Ramos (cell line): Measurements from ENCODE around the gene PRDX2.

Experiments
- in situ Hi-C: fragments of 300-500 bp; cut with MboI; formaldehyde crosslinking; loops from one replicate; pipeline ENCODE4 v1.14.3; 2022; ENCODE audit warnings: low sequenced_read_pairs; ENCODE audit not compliant: unreplicated experiment

PRDX2 gene

GRCh38 chr19:12801466-12802266 lies at the start of gene PRDX2, which contains the start of gene THSD8:
Gene PRDX2, minus strand, starts transcription at chr19:12801800. Its CDS starts 539 bp downstream, at chr19:12801261.
Gene THSD8, plus strand, starts transcription at chr19:12802069. Its CDS starts 3 bp downstream, at chr19:12802072.
- in situ Hi-C loops = no loop called here

- in situ Hi-C loops = loop anchor here (5.0 kb wide), 1 partner anchor 85 kb away; no protein-coding TSS in a partner anchor
Measured at GRCh38 chr19:12847159-12848139, 45.8 kb upstream of the PRDX2 start.

GRCh38 chr19:12846613-12847012 lies 45.0 kb upstream of the PRDX2 start:
- in situ Hi-C loops = loop anchor here (5.0 kb wide), 1 partner anchor 84 kb away; no protein-coding TSS in a partner anchor

- in situ Hi-C loops = no loop called here
Measured at GRCh38 chr19:12843999-12844732, 42.6 kb upstream of the PRDX2 start.

GRCh38 chr19:12843328-12843727 lies 41.7 kb upstream of the PRDX2 start:
- in situ Hi-C loops = no loop called here

GRCh38 chr19:12842511-12842910 lies 40.9 kb upstream of the PRDX2 start:
- in situ Hi-C loops = no loop called here

- in situ Hi-C loops = no loop called here
Measured at GRCh38 chr19:12841094-12841493, 39.5 kb upstream of the PRDX2 start.

- in situ Hi-C loops = no loop called here
Measured at GRCh38 chr19:12840091-12841079, 38.8 kb upstream of the PRDX2 start.

GRCh38 chr19:12838886-12839756 lies 37.5 kb upstream of the PRDX2 start:
- in situ Hi-C loops = no loop called here

GRCh38 chr19:12838182-12838885 lies 36.7 kb upstream of the PRDX2 start, which contains the start of gene MAST1:
Gene MAST1, plus strand, starts transcription at chr19:12838515. Its CDS starts 58 bp downstream, at chr19:12838573.
- in situ Hi-C loops = no loop called here

- in situ Hi-C loops = no loop called here
Measured at GRCh38 chr19:12837225-12837624, 35.6 kb upstream of the PRDX2 start.

- in situ Hi-C loops = no loop called here
Measured at GRCh38 chr19:12836529-12836863, 34.9 kb upstream of the PRDX2 start.

- in situ Hi-C loops = no loop called here
Measured at GRCh38 chr19:12834976-12835757, 33.6 kb upstream of the PRDX2 start.

- in situ Hi-C loops = no loop called here
Measured at GRCh38 chr19:12834566-12834943, 33.0 kb upstream of the PRDX2 start, which contains the start of gene RTBDN. Gene RTBDN, minus strand, starts transcription at chr19:12834579. Its CDS starts 4,600 bp downstream, at chr19:12829979.

- in situ Hi-C loops = no loop called here
Measured at GRCh38 chr19:12833738-12834565, 32.4 kb upstream of the PRDX2 start.

- in situ Hi-C loops = no loop called here
Measured at GRCh38 chr19:12833418-12833737, 31.8 kb upstream of the PRDX2 start.
